Liver (tissue), 9 donors: ENCODE results near the gene ABHD16B. TPM values are rescaled to one million over a fixed set of nuclear protein-coding genes. Genes with fewer than 3 reads are reported as not detected.
"Not testable (repeated sequence)": the region's sequence is repeated elsewhere in the genome, so short reads cannot be mapped to it uniquely, and the experiment has no call there.

Source experiments
- DNase-seq: peaks from one replicate; pipeline ENCODE4 v3.0.0-alpha.2; 2017; ENCODE audit warnings: low spot score
- H3K27ac ChIP-seq, 2 donors: one replicate each; pipeline ENCODE4 v1.7.0; 2013; ENCODE audit warnings: inconsistent platforms in 2 of 2, low read length in 2 of 2, control low read depth in 1 of 2, low read depth in 1 of 2, mild to moderate bottlenecking in 1 of 2
- H3K27me3 ChIP-seq, 4 donors: one replicate each; pipeline versions ENCODE4 v1.6.1 to v1.7.0; 2013; ENCODE audit warnings: low read length in 3 of 4, inconsistent platforms in 1 of 4, mild to moderate bottlenecking in 1 of 4, moderate library complexity in 1 of 4; ENCODE audit not compliant: control insufficient read depth in 4 of 4, insufficient read depth in 4 of 4
- H3K36me3 ChIP-seq, 4 donors: one replicate each; pipeline versions ENCODE4 v1.6.1 to v1.7.0; 2013; ENCODE audit warnings: low read length in 3 of 4, mild to moderate bottlenecking in 3 of 4, low read depth in 1 of 4, moderate library complexity in 1 of 4; ENCODE audit not compliant: control insufficient read depth in 4 of 4, insufficient read depth in 3 of 4
- H3K4me1 ChIP-seq, 4 donors: one replicate each; pipeline versions ENCODE4 v1.6.1 to v1.7.0; 2013; ENCODE audit warnings: low read length in 3 of 4, mild to moderate bottlenecking in 3 of 4, moderate library complexity in 1 of 4; ENCODE audit not compliant: control insufficient read depth in 4 of 4, insufficient read depth in 4 of 4
- H3K4me3 ChIP-seq, 3 donors: one replicate each; pipeline versions ENCODE4 v1.6.1 to v1.7.0; 2013; ENCODE audit warnings: low read length in 3 of 3, control low read depth in 1 of 3, low read depth in 1 of 3, mild to moderate bottlenecking in 1 of 3
- H3K9ac ChIP-seq, 2 donors: one replicate each; pipeline ENCODE4 v1.7.0; 2013; ENCODE audit warnings: low read length in 2 of 2, mild to moderate bottlenecking in 2 of 2, moderate library complexity in 2 of 2, control low read depth in 1 of 2, low read depth in 1 of 2
- H3K9me3 ChIP-seq, 4 donors: one replicate each; pipeline versions ENCODE4 v1.6.1 to v1.7.0; 2013; ENCODE audit warnings: low read length in 3 of 4; ENCODE audit not compliant: control insufficient read depth in 4 of 4
- EGR1 ChIP-seq, 2 donors: IDR thresholded peaks; 2 replicates each; pipeline ENCODE4 v1.6.1; 2016 to 2018; ENCODE audit warnings: antibody characterized with exemption in 2 of 2, low read depth in 2 of 2
- FOXA1 ChIP-seq: IDR thresholded peaks from 2 replicates; pipeline ENCODE4 v1.6.1; 2016; ENCODE audit warnings: antibody characterized with exemption
- FOXA2 ChIP-seq: IDR thresholded peaks from 2 replicates; pipeline ENCODE4 v1.6.1; 2016; ENCODE audit warnings: antibody characterized with exemption
- GABPA ChIP-seq, 2 donors: IDR thresholded peaks in 1 of 2; conservative IDR thresholded peaks in 1 of 2; 2 replicates each; pipeline ENCODE4 v1.6.1; 2016; ENCODE audit warnings: antibody characterized with exemption in 2 of 2, mild to moderate bottlenecking in 1 of 2, moderate library complexity in 1 of 2
- HNF4A ChIP-seq, 2 donors: conservative IDR thresholded peaks; 2 replicates each; pipeline ENCODE4 v1.6.1; 2016; ENCODE audit warnings: antibody characterized with exemption in 2 of 2, mild to moderate bottlenecking in 2 of 2
- HNF4G ChIP-seq: IDR thresholded peaks from 2 replicates; pipeline ENCODE4 v1.6.1; 2016; ENCODE audit warnings: antibody characterized with exemption
- JUND ChIP-seq, 2 donors: IDR thresholded peaks; 2 replicates each; pipeline ENCODE4 v1.6.1; 2016; ENCODE audit warnings: antibody characterized with exemption in 2 of 2
- NR2F2 ChIP-seq: IDR thresholded peaks from 2 replicates; pipeline ENCODE4 v1.6.1; 2016; ENCODE audit warnings: antibody characterized with exemption
- RAD21 ChIP-seq, 2 donors: IDR thresholded peaks; 2 replicates each; pipeline ENCODE4 v1.6.1; 2016; ENCODE audit warnings: antibody characterized with exemption in 2 of 2, mild to moderate bottlenecking in 2 of 2
- RXRA ChIP-seq, 2 donors: IDR thresholded peaks; 2 replicates each; pipeline ENCODE4 v1.6.1; 2017 to 2018; ENCODE audit warnings: antibody characterized with exemption in 2 of 2, mild to moderate bottlenecking in 1 of 2
- SP1 ChIP-seq: IDR thresholded peaks from 2 replicates; pipeline ENCODE4 v1.6.1; 2018; ENCODE audit warnings: antibody characterized with exemption, mild to moderate bottlenecking
- TAF1 ChIP-seq: conservative IDR thresholded peaks from 2 replicates; pipeline ENCODE4 v1.6.1; 2016; ENCODE audit warnings: antibody characterized with exemption, mild to moderate bottlenecking
- YY1 ChIP-seq: IDR thresholded peaks from 2 replicates; pipeline ENCODE4 v1.6.1; 2016; ENCODE audit warnings: antibody characterized with exemption, mild to moderate bottlenecking
- WGBS: extraction: QIAGEN DNeasy Blood & Tissue Kit; methylation state at CpG from one replicate; pipeline ENCODE4 v1.1.7; 2013; 5-methylcytosine and 5-hydroxymethylcytosine counted together
- polyA plus RNA-seq, 2 donors: library from polyadenylated mRNA; stranded (reverse) in 1 of 2; unstranded in 1 of 2; fragments of 200-250 nt in 1 of 2; fragments of >200 nt in 1 of 2; fragmentation: Nextera tagmentation in 1 of 2; extraction: Ambion mirVana in 1 of 2; gene quantifications; one replicate each; pipeline versions ENCODE4 v1.2.1 to v1.2.3, GENCODE V29; 2013 to 2015
- total RNA-seq, 2 donors: library from RNA; depleted of rRNA; stranded (reverse); fragments of >200 nt; gene quantifications; one replicate each; pipeline ENCODE4 v1.2.3, GENCODE V29; 2014
- TF ChIP-seq, protein P1 (sequence below): IDR thresholded peaks from 2 replicates; pipeline ENCODE4 v1.6.1; 2016; ENCODE audit warnings: antibody characterized with exemption
- TF ChIP-seq, protein P2 (sequence below): IDR thresholded peaks from 2 replicates; pipeline ENCODE4 v1.6.1; 2016; ENCODE audit warnings: antibody characterized with exemption, mild to moderate bottlenecking
- TF ChIP-seq, protein P3 (sequence below): fragments of 150-350 bp; IDR thresholded peaks from 2 replicates; pipeline ENCODE4 v1.5.1; 2017; ENCODE audit warnings: improper control_type of control experiment, low read depth, low read length; ENCODE audit not compliant: missing input control
- TF ChIP-seq, protein P4 (sequence below): IDR thresholded peaks from 2 replicates; pipeline ENCODE4 v1.6.1; 2016; ENCODE audit warnings: antibody characterized with exemption
- TF ChIP-seq, protein P5 (sequence below): IDR thresholded peaks from 2 replicates; pipeline ENCODE4 v1.6.1; 2016; ENCODE audit warnings: antibody characterized with exemption
- donor health status: healthy.
- donor health status: healthy.
- donor health status: healthy.
- donor health status: healthy.
- donor health status: healthy.

ABHD16B gene
- total and polyA plus RNA-seq, 4 donors = 0.10 TPM; not detected in 3

DNA sequence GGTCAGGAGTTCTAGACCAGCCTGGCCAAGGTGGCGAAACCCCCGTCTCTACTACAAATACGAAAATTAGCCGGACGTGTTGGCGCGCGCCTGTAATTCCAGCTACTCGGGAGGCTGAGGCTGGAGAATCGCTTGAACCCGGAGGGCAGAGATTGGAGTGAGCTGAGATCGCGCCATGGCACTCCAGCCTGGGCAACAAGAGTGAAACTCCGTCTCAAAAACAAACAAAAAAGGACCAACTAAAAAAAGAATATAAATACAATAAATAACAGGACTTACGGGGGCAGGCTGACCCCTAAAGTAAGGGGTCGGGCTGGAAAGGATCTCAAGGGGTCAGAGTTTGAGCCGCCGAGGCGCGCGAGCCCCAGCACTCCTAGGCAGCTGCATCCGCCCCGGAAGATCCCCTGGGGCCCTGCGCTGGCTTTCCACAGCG, 3.3 kb downstream of the ABHD16B start:
- H3K4me3 ChIP-seq = peak overlapping the region; percentile 53 to 70 (median 63)
- no peaks in the 10 kb centered on the region for H3K9me3 ChIP-seq
- WGBS = under 1% methylated on average over 25 of the region's 25 CpGs
- peak overlapping the region; percentile 86 to 89 for H3K27ac ChIP-seq
- H3K9ac ChIP-seq = peak overlapping the region; percentile 74 to 90
- peaks cover 2 to 11% (median 3%) of the 10 kb centered on the region in 4 donors for H3K36me3 ChIP-seq
- no peak for DNase-seq
- TF ChIP-seq, protein P1, sequence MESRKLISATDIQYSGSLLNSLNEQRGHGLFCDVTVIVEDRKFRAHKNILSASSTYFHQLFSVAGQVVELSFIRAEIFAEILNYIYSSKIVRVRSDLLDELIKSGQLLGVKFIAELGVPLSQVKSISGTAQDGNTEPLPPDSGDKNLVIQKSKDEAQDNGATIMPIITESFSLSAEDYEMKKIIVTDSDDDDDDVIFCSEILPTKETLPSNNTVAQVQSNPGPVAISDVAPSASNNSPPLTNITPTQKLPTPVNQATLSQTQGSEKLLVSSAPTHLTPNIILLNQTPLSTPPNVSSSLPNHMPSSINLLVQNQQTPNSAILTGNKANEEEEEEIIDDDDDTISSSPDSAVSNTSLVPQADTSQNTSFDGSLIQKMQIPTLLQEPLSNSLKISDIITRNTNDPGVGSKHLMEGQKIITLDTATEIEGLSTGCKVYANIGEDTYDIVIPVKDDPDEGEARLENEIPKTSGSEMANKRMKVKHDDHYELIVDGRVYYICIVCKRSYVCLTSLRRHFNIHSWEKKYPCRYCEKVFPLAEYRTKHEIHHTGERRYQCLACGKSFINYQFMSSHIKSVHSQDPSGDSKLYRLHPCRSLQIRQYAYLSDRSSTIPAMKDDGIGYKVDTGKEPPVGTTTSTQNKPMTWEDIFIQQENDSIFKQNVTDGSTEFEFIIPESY = no peak
- TF ChIP-seq NR2F2 = peak; percentile 44
- H3K27me3 ChIP-seq = no peaks in the 10 kb centered on the region
- peaks cover 4 to 30% (median 17%) of the 10 kb centered on the region in 4 donors for H3K4me1 ChIP-seq

DNA sequence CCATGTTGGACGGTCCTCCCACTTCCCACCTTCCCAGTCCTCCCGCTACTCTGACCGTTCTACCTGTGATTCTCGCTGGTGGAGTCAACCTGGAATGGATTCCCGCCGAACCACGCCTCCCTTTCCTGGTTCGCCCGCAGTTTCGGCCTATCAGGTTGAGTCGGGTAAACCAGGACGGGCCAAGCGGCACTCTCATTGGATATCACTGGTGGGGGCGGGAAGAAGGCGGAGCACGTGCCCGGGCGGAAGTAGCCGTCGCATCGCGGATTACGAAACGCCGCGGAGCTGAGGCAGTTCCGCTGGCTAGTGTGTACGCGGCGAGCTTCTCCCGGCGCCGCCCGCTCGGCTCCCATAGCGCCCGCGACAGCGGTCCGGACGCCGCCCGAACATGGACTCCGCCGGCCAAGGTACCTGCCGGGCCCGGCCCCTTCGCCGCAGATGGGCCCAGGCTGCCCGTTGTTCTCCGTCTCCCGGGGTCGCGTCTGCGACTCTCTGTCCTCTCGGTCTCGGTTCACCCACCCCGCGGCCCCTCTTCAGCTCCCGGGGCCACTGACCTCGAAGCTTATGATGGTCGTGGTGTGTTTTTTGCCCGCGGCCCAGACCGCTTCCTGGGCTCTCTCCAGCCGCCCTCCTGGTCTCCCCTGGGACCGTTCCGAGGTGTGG, 3.8 kb downstream of the ABHD16B start, which contains the start of gene TPD52L2:
Gene TPD52L2 (plus strand): TSS at position 293 of the 663 bp plus-strand sequence. CDS start 96 bp downstream, at position 389.
- Histone ChIP-seq H3K27me3 (no peaks in the 10 kb centered on the region), H3K9ac (peak within 1 kb of the TSS; percentile 74 to 93), H3K4me3 (peak within 1 kb of the TSS; percentile 83 to 92 (median 84)), H3K9me3 (no peaks in the 10 kb centered on the region), H3K36me3 (peaks cover 2 to 16% (median 6%) of the 10 kb centered on the region in 4 donors), H3K27ac (peak within 1 kb of the TSS; percentile 89 to 93), H3K4me1 (peaks cover 4 to 30% (median 17%) of the 10 kb centered on the region in 4 donors)
- TF ChIP-seq GABPA (IDR thresholded peaks at IDR 0.05 in 1 of 2, conservative IDR thresholded peaks at IDR 0.05 in 1 of 2) (peak; percentile 74 to 95), EGR1 (IDR thresholded peaks at IDR 0.05; ENCODE audit: low read depth in 2 of 2) (peak; percentile 26 to 63), RAD21 (IDR thresholded peaks at IDR 0.05) (peak; percentile 17 to 50), YY1 (peak; percentile 98), HNF4G (no peak), FOXA2 (peak; percentile 31), TAF1 (peak; percentile 97), FOXA1 (peak; percentile 45), RXRA (IDR thresholded peaks at IDR 0.05) (no peak), NR2F2 (no peak), JUND (IDR thresholded peaks at IDR 0.05) (no peak), HNF4A (conservative IDR thresholded peaks at IDR 0.05) (no peak), SP1 (peak; percentile 89)
- TF ChIP-seq, protein P1 = no peak
- TF ChIP-seq, protein P2, sequence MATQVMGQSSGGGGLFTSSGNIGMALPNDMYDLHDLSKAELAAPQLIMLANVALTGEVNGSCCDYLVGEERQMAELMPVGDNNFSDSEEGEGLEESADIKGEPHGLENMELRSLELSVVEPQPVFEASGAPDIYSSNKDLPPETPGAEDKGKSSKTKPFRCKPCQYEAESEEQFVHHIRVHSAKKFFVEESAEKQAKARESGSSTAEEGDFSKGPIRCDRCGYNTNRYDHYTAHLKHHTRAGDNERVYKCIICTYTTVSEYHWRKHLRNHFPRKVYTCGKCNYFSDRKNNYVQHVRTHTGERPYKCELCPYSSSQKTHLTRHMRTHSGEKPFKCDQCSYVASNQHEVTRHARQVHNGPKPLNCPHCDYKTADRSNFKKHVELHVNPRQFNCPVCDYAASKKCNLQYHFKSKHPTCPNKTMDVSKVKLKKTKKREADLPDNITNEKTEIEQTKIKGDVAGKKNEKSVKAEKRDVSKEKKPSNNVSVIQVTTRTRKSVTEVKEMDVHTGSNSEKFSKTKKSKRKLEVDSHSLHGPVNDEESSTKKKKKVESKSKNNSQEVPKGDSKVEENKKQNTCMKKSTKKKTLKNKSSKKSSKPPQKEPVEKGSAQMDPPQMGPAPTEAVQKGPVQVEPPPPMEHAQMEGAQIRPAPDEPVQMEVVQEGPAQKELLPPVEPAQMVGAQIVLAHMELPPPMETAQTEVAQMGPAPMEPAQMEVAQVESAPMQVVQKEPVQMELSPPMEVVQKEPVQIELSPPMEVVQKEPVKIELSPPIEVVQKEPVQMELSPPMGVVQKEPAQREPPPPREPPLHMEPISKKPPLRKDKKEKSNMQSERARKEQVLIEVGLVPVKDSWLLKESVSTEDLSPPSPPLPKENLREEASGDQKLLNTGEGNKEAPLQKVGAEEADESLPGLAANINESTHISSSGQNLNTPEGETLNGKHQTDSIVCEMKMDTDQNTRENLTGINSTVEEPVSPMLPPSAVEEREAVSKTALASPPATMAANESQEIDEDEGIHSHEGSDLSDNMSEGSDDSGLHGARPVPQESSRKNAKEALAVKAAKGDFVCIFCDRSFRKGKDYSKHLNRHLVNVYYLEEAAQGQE = peak; percentile 90
- TF ChIP-seq, protein P3, sequence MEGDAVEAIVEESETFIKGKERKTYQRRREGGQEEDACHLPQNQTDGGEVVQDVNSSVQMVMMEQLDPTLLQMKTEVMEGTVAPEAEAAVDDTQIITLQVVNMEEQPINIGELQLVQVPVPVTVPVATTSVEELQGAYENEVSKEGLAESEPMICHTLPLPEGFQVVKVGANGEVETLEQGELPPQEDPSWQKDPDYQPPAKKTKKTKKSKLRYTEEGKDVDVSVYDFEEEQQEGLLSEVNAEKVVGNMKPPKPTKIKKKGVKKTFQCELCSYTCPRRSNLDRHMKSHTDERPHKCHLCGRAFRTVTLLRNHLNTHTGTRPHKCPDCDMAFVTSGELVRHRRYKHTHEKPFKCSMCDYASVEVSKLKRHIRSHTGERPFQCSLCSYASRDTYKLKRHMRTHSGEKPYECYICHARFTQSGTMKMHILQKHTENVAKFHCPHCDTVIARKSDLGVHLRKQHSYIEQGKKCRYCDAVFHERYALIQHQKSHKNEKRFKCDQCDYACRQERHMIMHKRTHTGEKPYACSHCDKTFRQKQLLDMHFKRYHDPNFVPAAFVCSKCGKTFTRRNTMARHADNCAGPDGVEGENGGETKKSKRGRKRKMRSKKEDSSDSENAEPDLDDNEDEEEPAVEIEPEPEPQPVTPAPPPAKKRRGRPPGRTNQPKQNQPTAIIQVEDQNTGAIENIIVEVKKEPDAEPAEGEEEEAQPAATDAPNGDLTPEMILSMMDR = no peak
- TF ChIP-seq, protein P4, sequence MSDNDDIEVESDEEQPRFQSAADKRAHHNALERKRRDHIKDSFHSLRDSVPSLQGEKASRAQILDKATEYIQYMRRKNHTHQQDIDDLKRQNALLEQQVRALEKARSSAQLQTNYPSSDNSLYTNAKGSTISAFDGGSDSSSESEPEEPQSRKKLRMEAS = peak; percentile 90
- TF ChIP-seq, protein P5, sequence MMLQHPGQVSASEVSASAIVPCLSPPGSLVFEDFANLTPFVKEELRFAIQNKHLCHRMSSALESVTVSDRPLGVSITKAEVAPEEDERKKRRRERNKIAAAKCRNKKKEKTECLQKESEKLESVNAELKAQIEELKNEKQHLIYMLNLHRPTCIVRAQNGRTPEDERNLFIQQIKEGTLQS = no peak
- under 1% methylated on average over 68 of the region's 68 CpGs for whole genome bisulfite sequencing
- DNase-seq = peak; percentile 97

DNA sequence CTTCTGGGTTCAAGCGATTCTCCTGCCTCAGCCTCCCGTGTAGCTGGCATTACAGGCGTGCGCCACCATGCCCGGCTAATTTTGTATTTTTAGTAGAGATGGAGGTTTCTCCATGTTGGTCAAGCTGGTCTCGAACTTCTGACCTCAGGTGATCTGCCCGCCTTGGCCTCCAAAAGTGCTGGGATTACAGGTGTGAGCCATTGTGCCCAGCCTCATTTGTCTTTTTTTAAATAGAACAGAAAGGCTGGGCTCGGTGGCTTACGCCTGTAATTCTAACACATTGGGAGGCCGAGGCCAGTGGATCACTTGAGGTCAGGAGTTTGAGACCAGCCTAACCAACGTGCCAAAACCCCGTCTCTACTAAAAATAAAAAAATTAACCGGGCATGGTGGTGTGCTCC, 5.7 kb downstream of the ABHD16B start:
- WGBS = 97% methylated on average over 13 of the region's 13 CpGs
- not testable (repeated sequence) for H3K27ac ChIP-seq, H3K4me3 ChIP-seq, H3K27me3 ChIP-seq, H3K9ac ChIP-seq, H3K9me3 ChIP-seq, DNase-seq
- peaks cover 2 to 19% (median 11%) of the 10 kb centered on the region in 4 donors for H3K36me3 ChIP-seq
- H3K4me1 ChIP-seq = peaks cover 2 to 25% (median 17%) of the 10 kb centered on the region in 4 donors
